SK-N-SH treated with all-trans-retinoic acid at 6 μM for 48 hours (cell line): ENCODE results near the gene TANC1.

ENCODE experiments used
- ARNTL ChIP-seq: fragments of 450-650 bp; formaldehyde crosslinking; IDR thresholded peaks from 2 replicates; pipeline ENCODE4 v1.5.0; 2020; ENCODE audit warnings: low read depth, mild to moderate bottlenecking, moderate library complexity, borderline replicate concordance
- CREB5 ChIP-seq: fragments of 250-450 bp; sonication (Bioruptor Pico); IDR thresholded peaks from 2 replicates; pipeline ENCODE4 v1.5.1; 2020; ENCODE audit warnings: low read depth, mild to moderate bottlenecking, moderate library complexity
- OSR1 ChIP-seq: fragments of 250-450 bp; sonication (Bioruptor Pico); IDR thresholded peaks from 2 replicates; pipeline ENCODE4 v1.8.0; 2022; ENCODE audit warnings: moderate library complexity, mild to moderate bottlenecking, inconsistent platforms
- POU6F1 ChIP-seq: fragments of 250-450 bp; sonication (Bioruptor Pico); IDR thresholded peaks from 2 replicates; pipeline ENCODE4 v1.8.0; 2021; ENCODE audit warnings: low read depth, mild to moderate bottlenecking, moderate library complexity, borderline replicate concordance
- TCF4 ChIP-seq: fragments of 250-450 bp; sonication (Bioruptor Pico); IDR thresholded peaks from 2 replicates; pipeline ENCODE4 v1.8.0; 2021; ENCODE audit warnings: mild to moderate bottlenecking, moderate library complexity, borderline replicate concordance
- TOX ChIP-seq: fragments of 250-450 bp; sonication (Bioruptor Pico); IDR thresholded peaks from 2 replicates; pipeline ENCODE4 v1.8.0; 2021; ENCODE audit warnings: mild to moderate bottlenecking, moderate library complexity, borderline replicate concordance
- ZFP3 ChIP-seq: fragments of 250-450 bp; sonication (Bioruptor Pico); IDR thresholded peaks from 2 replicates; pipeline ENCODE4 v1.5.0; 2020; ENCODE audit warnings: mild to moderate bottlenecking, moderate library complexity
- ZFP30 ChIP-seq: fragments of 450-650 bp; formaldehyde crosslinking; IDR thresholded peaks from 2 replicates; pipeline ENCODE4 v1.5.0; 2022; ENCODE audit warnings: mild to moderate bottlenecking, moderate library complexity
- ZNF565 ChIP-seq: fragments of 450-650 bp; formaldehyde crosslinking; conservative IDR thresholded peaks from 2 replicates; pipeline ENCODE4 v1.5.0; 2020; ENCODE audit warnings: low read depth, mild to moderate bottlenecking, moderate library complexity

- TF ChIP-seq ZNF565 (CRISPR knock-in tag) (no peak), TCF4 (CRISPR knock-in tag) (no peak), ZFP3 (CRISPR knock-in tag) (no peak), ARNTL (no peak), OSR1 (no peak), CREB5 (no peak), ZFP30 (CRISPR knock-in tag) (no peak), TOX (no peak), POU6F1 (no peak)
Observed at GRCh38 chr2:159249990-159250715, 281.7 kb downstream of the TANC1 start.
